Measurements from ENCODE around the gene CEP83. TPM values are rescaled to one million over a fixed set of nuclear protein-coding genes. Genes with fewer than 3 reads are reported as not detected.

CEP83 gene
- total and polyA plus RNA-seq, 10 donors, result 6.8 to 29.0 (median 14.0) TPM

GRCh38 chr12:94258593-94258992, 201.1 kb downstream of the CEP83 start:
- H3K9me3 ChIP-seq, result no peaks in the 10 kb centered on the region
- H3K36me3 ChIP-seq, result peaks cover 0 to 77% (median 27%) of the 10 kb centered on the region in 6 donors
- 73 to 87% (median 80%) methylated on average over 2 of the region's 2 CpGs for WGBS, 5 donors
- no peaks in the 10 kb centered on the region for H3K27me3 ChIP-seq (replicated peaks in 1 of 7)
- peak overlapping the region in 5 of 8 donors; percentile 18 to 58 (median 36) for H3K27ac ChIP-seq
- peaks cover 15 to 37% (median 26%) of the 10 kb centered on the region in 6 donors for H3K4me1 ChIP-seq
- intact Hi-C loops (cut with DNase I; ENCODE audit: low total_unique reads), result no loop called here
- H3K4me3 ChIP-seq, result no peak overlapping the region
- TF ChIP-seq POLR2A (IDR thresholded peaks at IDR 0.05) (no peak), POLR2AphosphoS5 (IDR thresholded peaks at IDR 0.05) (no peak)
- TF ChIP-seq, protein P1, sequence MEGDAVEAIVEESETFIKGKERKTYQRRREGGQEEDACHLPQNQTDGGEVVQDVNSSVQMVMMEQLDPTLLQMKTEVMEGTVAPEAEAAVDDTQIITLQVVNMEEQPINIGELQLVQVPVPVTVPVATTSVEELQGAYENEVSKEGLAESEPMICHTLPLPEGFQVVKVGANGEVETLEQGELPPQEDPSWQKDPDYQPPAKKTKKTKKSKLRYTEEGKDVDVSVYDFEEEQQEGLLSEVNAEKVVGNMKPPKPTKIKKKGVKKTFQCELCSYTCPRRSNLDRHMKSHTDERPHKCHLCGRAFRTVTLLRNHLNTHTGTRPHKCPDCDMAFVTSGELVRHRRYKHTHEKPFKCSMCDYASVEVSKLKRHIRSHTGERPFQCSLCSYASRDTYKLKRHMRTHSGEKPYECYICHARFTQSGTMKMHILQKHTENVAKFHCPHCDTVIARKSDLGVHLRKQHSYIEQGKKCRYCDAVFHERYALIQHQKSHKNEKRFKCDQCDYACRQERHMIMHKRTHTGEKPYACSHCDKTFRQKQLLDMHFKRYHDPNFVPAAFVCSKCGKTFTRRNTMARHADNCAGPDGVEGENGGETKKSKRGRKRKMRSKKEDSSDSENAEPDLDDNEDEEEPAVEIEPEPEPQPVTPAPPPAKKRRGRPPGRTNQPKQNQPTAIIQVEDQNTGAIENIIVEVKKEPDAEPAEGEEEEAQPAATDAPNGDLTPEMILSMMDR (IDR thresholded peaks at IDR 0.05 in 8 of 11, conservative IDR thresholded peaks at IDR 0.05 in 3 of 11), result no peak
- DNase-seq, result no peak

Other genes with a start within 250 kb of the CEP83 start
- gene TMCC3, start 190.7 kb upstream of the CEP83 start, total RNA-seq, result 10 to 100 TPM; 23.7 to 41.3 (median 29.4) TPM
- 1 to 10 TPM; 2.9 to 5.4 (median 3.2) TPM for gene TMCC3, start 190.7 kb upstream of the CEP83 start, polyA plus RNA-seq

Data from spleen (tissue), 11 donors.